Keratinocyte (primary cell): ENCODE data around the gene MTMR1. TPM values are rescaled to one million over a fixed set of nuclear protein-coding genes. Genes with fewer than 3 reads are reported as not detected.

Source experiments
- DNase-seq: peaks from one replicate; pipeline ENCODE4 v3.0.0-alpha.2; 2011; ENCODE audit warnings: low read depth, missing footprints, low spot score
- FAIRE-seq: peaks from 2 replicates; lab custom pipeline; 2011; peaks lifted over from hg19 to GRCh38; lab: Jason Lieb, UNC
- H2AFZ ChIP-seq: 2 replicates; pipeline ENCODE4 v1.6.0; 2012; ENCODE audit warnings: low read length, control low read depth, inconsistent platforms; ENCODE audit not compliant: control insufficient read depth
- H3K27ac ChIP-seq: 2 replicates; pipeline ENCODE4 v1.5.1; 2011; ENCODE audit warnings: low read length; ENCODE audit not compliant: control insufficient read depth, insufficient read depth
- H3K27me3 ChIP-seq: 3 replicates; pipeline ENCODE4 v1.6.0; 2011; ENCODE audit warnings: low read length; ENCODE audit not compliant: control insufficient read depth, insufficient read depth; ENCODE audit errors: extremely low read depth
- H3K36me3 ChIP-seq, 2 experiments: 2 replicates in 1 of 2; 3 replicates in 1 of 2; pipeline ENCODE4 v1.5.1; 2011; ENCODE audit warnings: low read length in 2 of 2, mild to moderate bottlenecking in 1 of 2; ENCODE audit not compliant: control insufficient read depth in 2 of 2, insufficient read depth in 2 of 2; ENCODE audit errors: extremely low read depth in 1 of 2
- H3K4me1 ChIP-seq: 3 replicates; pipeline ENCODE4 v1.5.1; 2011; ENCODE audit warnings: low read length; ENCODE audit not compliant: control insufficient read depth, insufficient read depth; ENCODE audit errors: extremely low read depth
- H3K4me2 ChIP-seq: 3 replicates; pipeline ENCODE4 v1.6.0; 2011; ENCODE audit warnings: low read depth, low read length; ENCODE audit not compliant: control insufficient read depth, insufficient read depth; ENCODE audit errors: extremely low read depth
- H3K4me3 ChIP-seq, 3 experiments: fragments of 200-600 bp in 1 of 3; sonication (generic) in 1 of 3; 2 replicates in 2 of 3; 3 replicates in 1 of 3; pipeline ENCODE4 v1.5.1; 2011 to 2016; ENCODE audit warnings: low read length in 3 of 3, mild to moderate bottlenecking in 3 of 3, control low read depth in 2 of 3, inconsistent platforms in 1 of 3, low read depth in 1 of 3, mixed read lengths in 1 of 3, mixed run types in 1 of 3, moderate library complexity in 1 of 3; ENCODE audit not compliant: control insufficient read depth in 2 of 3, insufficient read depth in 2 of 3; ENCODE audit errors: extremely low read depth in 1 of 3
- H3K79me2 ChIP-seq: 2 replicates; pipeline ENCODE4 v1.6.0; 2012; ENCODE audit warnings: low read length; ENCODE audit not compliant: control insufficient read depth, insufficient read depth
- H3K9ac ChIP-seq: 3 replicates; pipeline ENCODE4 v1.6.0; 2011; ENCODE audit warnings: low read length; ENCODE audit not compliant: control insufficient read depth, insufficient read depth; ENCODE audit errors: extremely low read depth
- H3K9me1 ChIP-seq: 3 replicates; pipeline ENCODE4 v1.6.0; 2011; ENCODE audit warnings: low read length; ENCODE audit not compliant: control insufficient read depth, insufficient read depth; ENCODE audit errors: extremely low read depth
- H3K9me3 ChIP-seq: 2 replicates; pipeline ENCODE4 v1.5.1; 2012; ENCODE audit warnings: low read depth, low read length; ENCODE audit not compliant: control insufficient read depth
- H4K20me1 ChIP-seq: 3 replicates; pipeline ENCODE4 v1.6.0; 2011; ENCODE audit warnings: low read length; ENCODE audit not compliant: control insufficient read depth, insufficient read depth; ENCODE audit errors: extremely low read depth
- CTCF ChIP-seq, 3 experiments: IDR thresholded peaks in 1 of 3; conservative IDR thresholded peaks in 1 of 3; optimal IDR thresholded peaks in 1 of 3; 2 replicates in 2 of 3; 3 replicates in 1 of 3; pipeline versions ENCODE3 to v1.5.1; 2011; ENCODE audit warnings: low read length in 3 of 3, mild to moderate bottlenecking in 3 of 3, moderate library complexity in 2 of 3, control low read depth in 1 of 3, inconsistent platforms in 1 of 3; ENCODE audit not compliant: insufficient read depth in 2 of 3; ENCODE audit errors: extremely low read depth in 1 of 3
- EZH2 ChIP-seq: IDR thresholded peaks from one replicate; pipeline ENCODE4 v1.6.1; 2012; ENCODE audit warnings: inconsistent platforms, mild to moderate bottlenecking, low read length, moderate library complexity
- dilution Hi-C: fragments of 300-500 bp; cut with MboI; formaldehyde crosslinking; loops from one replicate; pipeline ENCODE4 v1.7.0; 2020; ENCODE audit warnings: low sequenced_read_pairs; ENCODE audit not compliant: extremely low pct_ligation_motif_present
- polyA plus RNA-seq, 5 experiments: library from polyadenylated mRNA; depleted of rRNA in 3 of 5; stranded (reverse) in 3 of 5; stranded (forward) in 1 of 5; unstranded in 1 of 5; fragments of >200 nt; gene quantifications; 1 replicate in 1 of 5; 2 replicates in 3 of 5; 3 replicates in 1 of 5; pipeline versions ENCODE4 v1.2.1 to v1.2.3, GENCODE V29; 2011 to 2012; ENCODE audit warnings: missing spikeins in 2 of 5, low read depth in 1 of 5, low replicate concordance in 1 of 5

The MTMR1 gene
- polyA plus RNA-seq, 1 donor (not counting 4 experiments of a cell fraction or from before 2014, with no cell fraction given) = 45.6 TPM

- Histone ChIP-seq H3K9me1 (no peaks in the 10 kb centered on the region), H3K27ac (no peak overlapping the region), H3K4me1 (no peaks in the 10 kb centered on the region), H2AFZ (no peak overlapping the region), H3K79me2 (no peaks in the 10 kb centered on the region), H3K36me3 (no peaks in the 10 kb centered on the region), H3K4me2 (no peak overlapping the region), H4K20me1 (no peaks in the 10 kb centered on the region), H3K4me3 (no peak overlapping the region), H3K27me3 (no peaks in the 10 kb centered on the region), H3K9ac (no peak overlapping the region), H3K9me3 (no peaks in the 10 kb centered on the region)
- DNase-seq (no peak), FAIRE-seq (no peak)
- dilution Hi-C loops = no loop called here
- no peak for TF ChIP-seq CTCF (optimal IDR thresholded peaks at IDR 0.05 in 1 of 3, IDR thresholded peaks at IDR 0.05 in 1 of 3, conservative IDR thresholded peaks at IDR 0.05 in 1 of 3; ENCODE audit: extremely low read depth in 1 of 3, insufficient read depth in 2 of 3, low read length in 3 of 3)
- TF ChIP-seq EZH2 = no peak
Observed at GRCh38 chrX:150781677-150782076, 88.5 kb downstream of the MTMR1 start.

GRCh38 chrX:150790021-150790420 lies 96.8 kb downstream of the MTMR1 start:
- Histone ChIP-seq H3K4me3 (no peak overlapping the region), H3K4me2 (no peak overlapping the region), H3K79me2 (no peaks in the 10 kb centered on the region), H3K27me3 (no peaks in the 10 kb centered on the region), H2AFZ (no peak overlapping the region), H3K9me3 (no peaks in the 10 kb centered on the region), H3K4me1 (no peaks in the 10 kb centered on the region), H3K9me1 (no peaks in the 10 kb centered on the region), H4K20me1 (no peaks in the 10 kb centered on the region), H3K27ac (no peak overlapping the region), H3K36me3 (peaks cover 2 to 11% of the 10 kb centered on the region in 2 experiments), H3K9ac (no peak overlapping the region)
- FAIRE-seq (no peak), DNase-seq (no peak)
- dilution Hi-C loops = no loop called here
- TF ChIP-seq EZH2 = no peak
- TF ChIP-seq CTCF (optimal IDR thresholded peaks at IDR 0.05 in 1 of 3, IDR thresholded peaks at IDR 0.05 in 1 of 3, conservative IDR thresholded peaks at IDR 0.05 in 1 of 3; ENCODE audit: extremely low read depth in 1 of 3, insufficient read depth in 2 of 3, low read length in 3 of 3) = no peak
